ENCODE results near the gene KCNK1. TPM values are rescaled to one million over a fixed set of nuclear protein-coding genes. Genes with fewer than 3 reads are reported as not detected.
A peak's percentile ranks its signal among the peaks of the same experiment; 100 is the strongest.

The KCNK1 gene
- total RNA-seq, 4 donors from 2014 or later, result 1.2 to 2.8 (median 1.7) TPM

- Histone ChIP-seq H3K4me3 (no peak overlapping the region), H3K9me3 (no peaks in the 10 kb centered on the region), H3K27me3 (no peaks in the 10 kb centered on the region), H3K4me1 (peaks cover 6 to 15% (median 14%) of the 10 kb centered on the region in 4 donors), H3K36me3 (no peaks in the 10 kb centered on the region), H3K27ac (replicated peaks in 1 of 4) (no peak overlapping the region)
- no peak for TF ChIP-seq POLR2A (IDR thresholded peaks at IDR 0.05; ENCODE audit: low read depth)
- TF ChIP-seq POLR2AphosphoS5 (IDR thresholded peaks at IDR 0.05), result no peak
- no peak for TF ChIP-seq CTCF (IDR thresholded peaks at IDR 0.05)
- no peak for TF ChIP-seq EP300 (IDR thresholded peaks at IDR 0.05)
- intact Hi-C loops (cut with DNase I), result no loop called here
- WGBS, result 80% methylated on average over 1 of the region's 1 CpG
- DNase-seq (ENCODE audit: extremely low spot score), result peak; percentile 21
These were observed 96.6 kb downstream of the KCNK1 start for GRCh38 chr1:233710507-233710906.

- no peak overlapping the region for H3K27ac ChIP-seq (replicated peaks in 1 of 4)
- no peaks in the 10 kb centered on the region for H3K36me3 ChIP-seq
- H3K4me3 ChIP-seq, result no peak overlapping the region
- DNase-seq (ENCODE audit: extremely low spot score), result peak; percentile 45
- no peaks in the 10 kb centered on the region for H3K9me3 ChIP-seq
- 68% methylated on average over 4 of the region's 4 CpGs for WGBS
- intact Hi-C loops (cut with DNase I), result no loop called here
- H3K27me3 ChIP-seq, result no peaks in the 10 kb centered on the region
- H3K4me1 ChIP-seq, result no peaks in the 10 kb centered on the region
- no peak for TF ChIP-seq EP300 (IDR thresholded peaks at IDR 0.05)
- no peak for TF ChIP-seq POLR2AphosphoS5 (IDR thresholded peaks at IDR 0.05)
- no peak for TF ChIP-seq POLR2A (IDR thresholded peaks at IDR 0.05; ENCODE audit: low read depth)
- TF ChIP-seq CTCF (IDR thresholded peaks at IDR 0.05), result no peak
These were observed 100.8 kb downstream of the KCNK1 start for GRCh38 chr1:233714631-233715217.

- no peaks in the 10 kb centered on the region for H3K36me3 ChIP-seq
- H3K9me3 ChIP-seq, result no peaks in the 10 kb centered on the region
- no peaks in the 10 kb centered on the region for H3K27me3 ChIP-seq
- intact Hi-C loops (cut with DNase I), result no loop called here
- no peak for TF ChIP-seq EP300 (IDR thresholded peaks at IDR 0.05)
- TF ChIP-seq POLR2AphosphoS5 (IDR thresholded peaks at IDR 0.05), result no peak
- no peak for TF ChIP-seq POLR2A (IDR thresholded peaks at IDR 0.05; ENCODE audit: low read depth)
- no peak for TF ChIP-seq CTCF (IDR thresholded peaks at IDR 0.05)
- peak; percentile 34 for DNase-seq (ENCODE audit: extremely low spot score)
- no peaks in the 10 kb centered on the region for H3K4me1 ChIP-seq
- H3K4me3 ChIP-seq, result no peak overlapping the region
- no peak overlapping the region for H3K27ac ChIP-seq (replicated peaks in 1 of 4)
- WGBS, result 97% methylated on average over 3 of the region's 3 CpGs
These were observed 104.2 kb downstream of the KCNK1 start for GRCh38 chr1:233718057-233718456.

- WGBS, result 98% methylated on average over 4 of the region's 4 CpGs
- TF ChIP-seq POLR2AphosphoS5 (IDR thresholded peaks at IDR 0.05) (no peak), CTCF (IDR thresholded peaks at IDR 0.05) (no peak), EP300 (IDR thresholded peaks at IDR 0.05) (no peak)
- no peak overlapping the region for H3K4me3 ChIP-seq
- H3K27ac ChIP-seq (replicated peaks in 1 of 4), result no peak overlapping the region
- peak; percentile 53 for DNase-seq (ENCODE audit: extremely low spot score)
- no peaks in the 10 kb centered on the region for H3K4me1 ChIP-seq
- H3K27me3 ChIP-seq, result no peaks in the 10 kb centered on the region
- no peaks in the 10 kb centered on the region for H3K36me3 ChIP-seq
- intact Hi-C loops (cut with DNase I), result no loop called here
- H3K9me3 ChIP-seq, result no peaks in the 10 kb centered on the region
These were observed 105.9 kb downstream of the KCNK1 start for GRCh38 chr1:233719655-233720341.
